NCI-H82 treated with DMSO at 0.1 percent for 48 hours (cell line): ENCODE data around the gene ANGEL2.
A peak's percentile ranks its signal among the peaks of the same experiment; 100 is the strongest.
"Not testable (repeated sequence)": the region's sequence is repeated elsewhere in the genome, so short reads cannot be mapped to it uniquely, and the experiment has no call there.

Source experiments
- DNase-seq: peaks from one replicate; lab custom pipeline; 2025; ENCODE audit not compliant: unreplicated experiment; lab: John Stamatoyannopoulos, UW

ANGEL2 gene, protein sequence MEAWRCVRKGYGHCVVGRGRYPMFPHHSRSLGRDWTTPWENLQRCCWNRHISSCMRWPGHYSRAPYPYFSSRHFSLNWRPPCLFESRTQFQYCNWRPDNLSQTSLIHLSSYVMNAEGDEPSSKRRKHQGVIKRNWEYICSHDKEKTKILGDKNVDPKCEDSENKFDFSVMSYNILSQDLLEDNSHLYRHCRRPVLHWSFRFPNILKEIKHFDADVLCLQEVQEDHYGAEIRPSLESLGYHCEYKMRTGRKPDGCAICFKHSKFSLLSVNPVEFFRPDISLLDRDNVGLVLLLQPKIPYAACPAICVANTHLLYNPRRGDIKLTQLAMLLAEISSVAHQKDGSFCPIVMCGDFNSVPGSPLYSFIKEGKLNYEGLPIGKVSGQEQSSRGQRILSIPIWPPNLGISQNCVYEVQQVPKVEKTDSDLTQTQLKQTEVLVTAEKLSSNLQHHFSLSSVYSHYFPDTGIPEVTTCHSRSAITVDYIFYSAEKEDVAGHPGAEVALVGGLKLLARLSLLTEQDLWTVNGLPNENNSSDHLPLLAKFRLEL

DNA sequence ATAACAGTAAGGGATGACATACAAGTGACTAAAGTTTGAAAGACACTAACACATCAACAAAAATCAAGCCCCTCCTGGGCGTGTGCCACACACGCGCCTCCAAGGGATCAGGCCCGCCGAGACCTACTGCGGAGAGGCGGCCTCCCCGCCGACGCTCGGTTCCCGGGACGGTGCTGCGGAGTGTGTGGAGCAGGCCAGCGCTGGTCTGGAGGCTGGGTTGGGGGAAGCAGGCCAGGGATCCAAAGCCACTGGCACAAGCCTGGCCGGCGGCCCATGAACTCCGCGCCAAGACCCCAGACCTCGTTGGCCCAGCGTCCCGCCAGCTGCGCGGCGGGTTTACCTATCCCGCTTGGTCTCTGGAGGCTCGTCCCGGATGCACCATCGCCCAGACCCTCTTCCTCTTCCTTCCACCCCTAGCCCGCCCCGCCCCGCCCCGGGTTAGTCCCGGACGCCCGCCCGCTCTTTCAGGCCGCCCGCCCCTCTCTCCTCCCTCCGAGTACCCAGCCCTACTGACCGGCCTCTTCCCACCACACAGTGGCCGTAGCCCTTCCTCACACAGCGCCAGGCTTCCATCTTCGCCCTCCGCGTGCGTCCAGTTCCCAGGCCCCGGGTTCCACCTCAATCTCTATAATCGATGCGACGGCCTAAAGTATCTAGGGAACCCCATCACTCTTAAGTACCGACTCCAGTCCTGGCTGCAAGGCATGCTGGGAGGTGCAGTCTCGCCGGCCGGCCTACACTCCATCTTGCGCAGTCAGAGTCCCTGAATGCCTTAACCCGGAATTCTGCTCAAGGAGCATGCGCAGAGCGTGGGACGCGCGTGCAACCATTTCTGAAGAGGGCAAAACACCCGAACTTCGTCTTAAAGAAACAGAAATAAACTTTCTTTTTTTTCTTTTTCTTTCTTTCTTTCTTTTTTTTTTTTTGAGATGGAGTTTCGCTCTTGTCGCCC is at the start of gene ANGEL2:
TSS of gene ANGEL2 (minus strand) at position 769 of the 952 bp plus-strand sequence. CDS start at position 573, 196 bp downstream.
- DNase-seq: peak; percentile 95

DNA sequence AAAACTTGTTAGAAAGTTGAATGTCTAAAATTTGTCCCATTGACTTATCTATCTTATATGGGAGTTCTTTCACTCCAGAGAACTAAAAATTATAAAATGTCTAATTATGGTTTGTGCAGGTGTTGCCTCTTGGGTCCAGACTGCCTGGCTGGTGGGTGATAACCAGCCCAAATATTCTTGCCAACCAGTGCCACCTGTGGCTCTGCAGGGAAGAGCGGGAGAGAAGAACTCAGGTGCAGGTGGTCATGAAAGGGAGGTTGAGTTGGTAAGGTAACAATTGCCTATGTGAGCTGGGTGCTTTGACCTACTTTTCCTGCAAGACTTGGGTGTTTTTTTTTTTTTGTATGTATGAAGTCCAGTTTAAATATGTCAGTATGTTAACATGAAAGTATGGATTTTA is 45.6 kb upstream of the ANGEL2 start:
- no peak for DNase-seq

DNA sequence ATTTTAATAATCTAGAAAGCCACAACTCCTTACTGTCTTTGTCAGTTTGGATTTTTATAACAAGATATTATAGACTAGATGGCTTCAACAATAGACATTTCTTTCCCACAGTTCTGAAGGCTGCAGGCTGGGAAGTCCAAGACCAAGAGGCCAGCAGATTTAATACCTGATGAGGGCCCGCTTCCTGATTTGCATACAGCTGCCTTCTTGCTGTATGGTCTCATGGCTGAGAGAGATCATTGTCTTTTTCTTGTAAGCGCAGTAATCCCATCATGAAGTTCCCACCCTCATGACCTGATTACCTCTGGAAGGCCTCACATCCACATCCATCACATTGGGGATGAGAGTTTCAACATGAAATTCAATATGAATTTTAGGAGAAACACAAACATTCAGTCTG is 45.2 kb upstream of the ANGEL2 start:
- DNase-seq: no peak

DNA sequence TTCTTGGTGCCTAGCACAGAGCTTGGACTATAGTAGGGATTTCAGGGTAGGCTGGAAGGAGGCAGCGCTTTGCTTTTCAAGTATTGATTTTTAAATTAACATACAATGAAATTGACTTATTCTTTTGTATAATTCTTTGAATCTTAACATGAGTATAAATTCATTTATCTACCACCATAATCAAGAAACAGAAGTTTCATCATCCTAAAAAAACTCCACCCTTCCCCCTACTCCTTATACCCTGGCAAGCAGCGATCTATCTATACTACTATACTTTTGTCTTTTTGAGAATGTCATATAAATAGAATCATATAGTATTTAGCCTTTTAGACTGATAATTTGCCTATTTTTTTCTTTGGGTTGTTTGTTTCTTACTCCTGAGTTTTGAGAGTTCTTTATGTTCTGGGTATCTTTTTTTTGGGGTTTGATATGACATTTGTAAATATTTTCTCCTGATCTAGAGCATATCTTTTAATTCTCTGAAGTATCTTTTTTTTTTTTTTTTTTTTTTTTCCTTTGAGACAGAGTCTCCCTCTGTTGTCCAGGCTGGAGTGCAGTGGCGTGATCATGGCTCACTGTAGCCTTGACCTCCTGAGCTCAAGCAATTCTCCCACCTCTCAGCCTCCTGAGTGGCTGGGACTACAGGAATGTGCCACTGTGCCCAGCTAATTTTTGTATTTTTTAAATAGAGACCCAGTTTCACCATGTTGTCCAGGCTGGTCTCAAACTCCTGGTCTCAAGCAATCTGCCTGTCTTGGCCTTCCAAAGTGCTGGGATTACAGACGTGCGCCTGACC is 41.8 kb upstream of the ANGEL2 start:
- DNase-seq: no peak

DNA sequence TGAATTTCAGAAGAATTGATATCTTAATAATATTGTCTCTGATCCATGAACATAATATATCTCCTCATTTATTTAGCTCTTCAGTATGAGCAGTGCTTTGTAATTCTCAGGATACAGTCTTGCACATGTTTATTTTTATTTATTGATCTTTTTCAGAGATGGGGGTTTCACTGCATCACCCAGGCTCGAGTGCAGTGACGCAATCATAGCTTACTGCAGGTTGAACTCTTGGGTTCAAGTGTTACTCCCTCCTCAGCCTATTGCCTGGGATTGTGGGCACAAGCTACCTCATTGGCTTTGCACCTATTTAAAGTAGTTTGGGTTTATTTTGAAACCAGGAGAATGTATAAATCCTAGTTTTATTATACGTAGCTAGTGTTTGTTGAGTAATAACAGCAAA is 40.1 kb upstream of the ANGEL2 start:
- no peak for DNase-seq

DNA sequence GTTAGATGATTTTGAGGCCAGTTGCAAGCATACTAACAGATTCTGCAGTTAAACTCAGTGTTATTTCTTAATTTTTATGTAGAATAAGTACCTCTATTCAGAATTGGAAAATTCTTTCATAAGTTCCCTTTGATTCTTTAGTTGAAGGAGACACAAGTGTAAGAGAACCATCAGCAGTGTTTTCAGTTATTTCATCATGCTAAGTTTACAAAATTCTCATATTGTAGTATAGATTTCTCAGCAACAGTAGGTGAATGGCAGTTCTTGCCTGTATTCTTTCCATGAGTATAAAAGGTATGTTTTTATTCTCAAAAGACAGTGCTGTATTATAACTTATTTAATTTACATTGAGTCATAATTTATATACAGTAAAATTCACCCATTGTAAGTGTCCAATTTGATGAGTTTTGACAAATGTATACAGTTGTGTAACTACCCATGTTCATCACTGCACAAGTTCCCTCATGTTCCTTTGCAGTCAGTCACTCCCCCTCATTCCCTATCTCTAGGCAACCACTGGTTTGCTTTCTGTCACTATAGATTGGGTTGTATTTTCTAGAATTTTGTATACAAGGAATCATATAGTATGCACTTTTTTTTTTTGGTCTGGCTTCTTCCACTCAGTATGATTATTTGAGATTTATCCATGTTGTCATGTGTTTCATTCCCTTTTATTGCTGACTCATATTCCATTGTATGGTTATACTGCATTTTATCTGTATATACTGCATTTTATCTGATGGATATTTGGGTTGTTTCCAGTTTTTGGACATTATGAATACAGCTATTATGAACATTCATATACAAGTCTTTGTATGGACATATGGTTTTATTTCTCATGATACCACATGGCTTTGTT is 39.3 kb upstream of the ANGEL2 start:
- no peak for DNase-seq

DNA sequence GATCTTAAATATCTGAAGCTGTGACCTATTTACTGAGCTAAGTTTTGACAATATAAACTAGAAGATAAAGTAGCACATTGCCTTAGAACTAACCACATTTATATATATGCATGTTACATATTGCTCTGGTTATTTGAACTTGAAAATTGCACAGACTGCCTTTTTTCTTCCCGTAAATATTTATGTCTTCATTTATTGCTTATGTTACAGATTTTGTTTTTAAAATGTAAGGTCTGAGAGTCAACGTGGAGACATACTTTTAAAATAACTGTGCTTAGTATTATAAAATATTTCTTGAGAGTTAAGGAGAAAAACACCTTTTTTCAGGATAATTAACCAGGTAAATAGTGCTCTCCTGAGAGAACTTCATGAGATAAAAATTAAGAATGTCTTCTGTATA is 38.5 kb upstream of the ANGEL2 start:
- no peak for DNase-seq

DNA sequence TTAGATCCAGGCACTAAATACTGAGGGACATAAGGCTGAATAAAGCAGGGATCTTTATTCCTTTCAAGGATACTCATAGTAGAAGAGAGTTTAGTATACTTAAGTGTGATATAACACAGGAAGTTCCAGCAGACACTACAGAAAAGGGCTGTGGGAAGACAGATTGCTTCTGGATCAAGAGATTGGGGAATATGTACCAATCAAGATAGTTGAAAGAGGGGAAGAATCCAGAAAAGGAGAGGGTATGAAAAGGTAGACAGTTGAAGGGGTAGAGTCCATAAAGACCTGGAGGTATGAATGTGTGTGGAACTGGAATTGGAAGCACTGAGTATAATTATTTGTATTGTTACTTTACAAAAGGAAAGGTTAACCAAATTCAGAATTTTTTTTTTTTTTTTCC is 37.8 kb upstream of the ANGEL2 start:
- DNase-seq: no peak

DNA sequence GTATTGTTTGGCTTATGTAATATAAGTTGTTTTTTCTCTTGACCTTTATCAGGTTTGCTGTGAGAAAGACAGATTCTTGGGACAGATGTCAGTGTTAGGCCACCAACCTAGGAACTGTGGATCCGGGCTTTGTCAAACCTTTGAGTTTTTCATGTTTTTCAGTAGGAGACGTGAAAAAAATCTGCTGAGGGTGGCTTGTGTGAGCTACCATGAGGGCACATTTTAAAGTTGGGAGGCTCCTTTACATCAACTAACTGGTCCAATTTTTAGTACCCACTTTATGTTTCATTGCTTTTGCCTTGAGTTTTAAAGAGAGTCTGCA is 36.2 kb upstream of the ANGEL2 start:
- no peak for DNase-seq

DNA sequence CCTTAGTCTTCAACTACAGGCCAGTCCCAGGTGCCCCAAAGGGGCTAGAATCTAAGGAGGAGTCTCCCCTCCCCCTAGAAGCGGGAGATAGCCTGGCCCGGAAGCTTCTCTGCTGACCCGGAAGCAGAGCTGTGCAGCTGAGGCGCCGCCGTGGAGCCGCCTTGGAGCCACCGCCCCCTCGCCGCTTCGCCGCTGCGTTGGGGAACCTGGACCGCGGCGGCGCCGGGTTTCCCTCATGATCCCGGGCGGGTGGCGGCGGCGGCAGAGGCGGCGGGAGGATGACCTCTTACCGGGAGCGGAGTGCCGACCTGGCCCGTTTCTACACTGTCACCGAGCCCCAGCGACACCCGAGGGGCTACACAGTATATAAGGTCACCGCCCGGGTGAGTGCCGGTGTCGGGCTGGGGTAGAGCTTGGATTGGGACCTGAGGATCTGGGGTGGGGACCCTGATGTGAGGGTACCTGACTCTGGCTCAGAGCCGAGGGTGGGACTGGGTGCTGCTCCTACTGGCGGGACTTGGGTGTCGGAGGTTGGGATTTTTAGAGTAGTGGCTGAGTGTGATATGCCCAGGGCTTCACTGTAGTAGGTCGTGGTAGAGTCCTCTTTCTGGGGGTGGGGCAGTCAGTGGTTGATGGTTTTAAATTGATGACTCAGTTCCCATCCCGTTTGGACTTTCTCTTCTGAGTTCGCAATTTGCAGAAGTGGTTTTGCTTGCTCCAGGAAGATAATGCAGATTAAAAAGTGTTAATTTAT is 35.6 kb upstream of the ANGEL2 start, which contains the start of gene RPS6KC1:
TSS of gene RPS6KC1 (plus strand) at position 115 of the 754 bp plus-strand sequence. CDS start at position 279, 164 bp downstream.
- peak; percentile 65 for DNase-seq

DNA sequence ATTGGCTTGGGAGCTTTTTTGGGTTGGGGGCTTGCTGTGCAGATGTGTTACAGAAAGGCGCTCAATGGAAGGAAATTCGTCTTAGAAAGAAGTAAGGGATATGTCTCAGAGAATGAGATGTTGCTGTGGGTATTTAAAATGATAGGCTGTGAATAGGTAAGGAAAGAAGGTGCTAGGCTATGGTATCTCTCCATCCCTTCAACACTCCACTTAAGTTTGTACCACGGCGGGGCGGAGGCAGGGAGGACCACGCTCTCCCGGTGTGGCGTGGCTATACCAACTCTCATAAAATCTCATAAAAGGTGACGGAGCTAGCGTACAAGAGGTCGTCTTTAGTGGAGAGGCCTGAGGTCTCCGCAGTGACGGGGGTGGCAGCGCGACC is 35.1 kb upstream of the ANGEL2 start:
- DNase-seq: no peak

DNA sequence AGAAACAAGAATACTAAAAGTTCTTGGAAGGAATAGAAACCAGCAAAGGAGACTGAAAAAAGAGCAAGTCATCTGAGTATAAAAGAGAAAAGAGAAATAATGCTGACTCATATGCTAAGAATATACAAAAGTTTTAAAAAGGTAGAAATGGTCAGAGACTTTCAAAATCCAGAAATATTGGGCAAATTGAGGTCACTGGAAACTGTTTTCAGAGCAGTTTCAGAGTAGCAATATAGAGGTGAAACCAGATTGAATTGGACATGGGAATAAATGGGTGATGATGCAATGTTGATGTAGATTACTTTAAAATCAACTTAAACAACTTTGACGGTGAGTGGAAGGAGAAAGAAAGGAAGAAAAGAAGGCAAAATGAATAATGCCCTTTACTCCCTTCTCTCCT is 33.6 kb upstream of the ANGEL2 start:
- no peak for DNase-seq

DNA sequence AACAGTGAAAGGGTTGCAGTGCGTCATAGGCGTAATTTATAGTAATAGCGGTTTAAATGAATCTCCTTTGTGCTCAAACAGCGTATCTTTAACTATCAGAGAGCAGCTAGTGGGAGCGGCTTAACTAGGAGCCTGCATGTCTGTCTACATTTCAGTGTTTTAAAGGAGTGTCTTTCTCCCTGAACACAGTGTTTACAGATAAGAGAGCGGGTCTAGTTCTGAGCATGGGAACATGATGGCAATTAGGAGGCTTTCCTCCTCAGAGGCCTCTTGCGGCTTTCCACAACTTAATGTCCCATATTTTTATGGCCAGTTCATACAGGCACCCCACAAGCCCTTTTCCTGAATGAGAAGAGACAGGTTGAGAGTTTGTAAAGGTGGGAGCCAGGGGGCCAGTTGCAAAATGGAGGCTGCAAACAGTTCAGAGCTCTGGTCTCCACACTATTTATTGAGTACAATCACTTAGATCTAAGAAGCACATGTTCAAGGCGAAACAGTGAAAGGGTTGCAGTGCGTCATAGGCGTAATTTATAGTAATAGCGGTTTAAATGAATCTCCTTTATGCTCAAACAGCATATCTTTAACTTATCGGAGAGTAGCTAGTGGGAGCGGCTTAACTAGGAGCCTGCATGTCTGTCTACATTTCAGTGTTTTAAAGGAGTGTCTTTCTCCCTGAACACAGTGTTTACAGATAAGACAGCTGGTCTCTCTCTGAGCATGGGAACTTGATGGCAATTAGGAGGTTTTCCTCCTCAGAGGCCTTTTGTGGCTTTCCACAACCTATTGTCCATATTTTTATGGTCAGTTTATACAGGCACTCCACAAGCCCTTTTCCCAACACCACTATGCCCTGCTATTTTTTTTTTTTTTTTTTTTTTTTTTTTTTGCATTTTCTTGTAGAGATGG is 29.9 kb upstream of the ANGEL2 start:
- not testable (repeated sequence) for DNase-seq

DNA sequence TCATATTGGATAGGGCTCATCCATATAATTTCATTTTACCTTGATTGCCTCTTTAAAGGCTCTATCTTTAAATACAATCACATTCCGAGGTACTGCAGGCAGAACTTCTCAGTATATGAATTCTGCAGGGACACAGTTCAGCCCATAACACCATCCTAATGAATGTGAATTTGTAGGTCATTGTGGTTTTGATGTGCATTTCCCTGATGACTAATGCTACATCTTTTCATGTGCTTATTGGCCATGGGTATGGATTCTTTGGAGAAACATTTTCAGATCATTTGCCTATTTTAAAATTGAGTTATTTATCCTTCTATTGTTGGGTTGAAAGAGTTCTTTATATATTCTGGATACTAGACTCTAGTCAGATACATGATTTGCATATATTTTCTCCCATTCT is 25.8 kb upstream of the ANGEL2 start:
- DNase-seq: no peak

DNA sequence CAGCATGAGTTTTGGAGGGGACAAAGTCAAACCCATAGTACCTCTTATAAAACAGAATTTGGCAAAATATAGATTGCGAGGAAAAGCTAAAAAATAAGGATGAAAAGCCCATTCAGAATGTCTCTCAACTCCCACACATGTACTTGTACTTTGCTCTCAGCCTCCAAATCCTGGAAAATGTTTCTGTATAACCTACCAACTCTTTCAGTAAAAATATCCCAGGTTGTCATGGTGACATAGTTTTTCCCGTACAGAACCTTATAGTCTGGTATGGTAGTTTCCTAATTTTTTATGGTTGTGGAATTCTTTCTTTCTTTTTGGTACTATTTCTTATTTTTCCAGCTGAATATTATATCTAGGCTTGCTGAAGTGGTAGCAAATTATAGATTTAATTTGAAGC is 19.9 kb upstream of the ANGEL2 start:
- no peak for DNase-seq

DNA sequence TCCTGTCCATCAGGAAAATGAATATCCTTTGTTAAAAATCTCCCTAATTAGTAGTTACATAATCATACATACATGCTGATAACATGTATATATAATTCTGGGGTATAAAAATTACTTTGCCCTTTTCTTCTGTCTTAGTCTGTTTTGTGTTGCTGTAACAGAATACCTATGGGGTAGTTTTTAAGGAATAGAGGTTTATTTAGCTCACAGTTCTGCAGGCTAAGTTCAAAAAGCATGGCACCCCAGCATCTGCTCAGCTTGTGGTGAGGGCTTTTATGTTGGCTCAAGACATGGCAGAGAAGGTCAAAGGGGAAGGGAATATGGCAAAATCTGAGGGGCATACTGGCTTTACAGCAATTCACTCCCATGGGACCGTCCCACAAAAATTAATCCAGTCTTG is 19.0 kb upstream of the ANGEL2 start:
- no peak for DNase-seq

DNA sequence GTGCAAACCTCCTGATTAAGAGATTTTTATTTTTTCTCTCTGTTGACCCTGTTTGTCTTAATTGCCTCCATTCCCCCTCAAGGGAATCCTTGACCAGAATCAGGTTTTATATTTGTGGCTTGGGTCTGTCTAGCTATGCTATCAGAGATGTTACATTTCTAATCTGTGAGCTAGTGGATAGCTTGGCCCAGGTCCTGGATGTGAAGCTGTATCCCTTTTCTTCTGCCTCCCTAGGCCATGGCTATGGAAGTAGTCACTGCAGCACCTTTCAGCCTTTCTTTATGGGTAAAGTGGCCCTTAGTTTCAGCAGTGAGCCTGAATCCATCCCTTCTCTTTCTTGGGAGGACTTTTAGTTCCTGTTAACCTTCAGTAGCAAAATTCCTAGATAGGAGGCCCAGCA is 17.0 kb upstream of the ANGEL2 start:
- DNase-seq: no peak

DNA sequence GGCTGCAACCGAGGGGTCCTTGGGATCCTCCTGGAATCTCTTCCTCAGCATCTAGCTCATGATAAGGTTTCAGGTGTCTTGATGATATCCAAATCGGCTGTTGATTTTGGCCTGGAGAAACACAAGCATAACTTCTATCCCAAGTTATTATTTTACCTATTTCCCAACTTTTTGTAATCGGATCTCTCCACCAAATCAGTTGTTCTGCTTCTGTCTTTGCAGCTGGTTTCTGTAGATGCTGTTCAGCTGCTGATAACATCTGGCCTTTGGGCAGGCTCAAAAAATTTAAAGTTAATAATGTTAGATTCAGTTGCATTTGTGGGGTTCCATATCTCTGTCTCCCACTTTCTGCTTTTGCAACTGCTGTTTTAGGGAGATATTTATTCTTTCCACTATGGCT is 11.4 kb upstream of the ANGEL2 start:
- not testable (repeated sequence) for DNase-seq
